DOHH2 (cell line): Measurements from ENCODE around the gene ZRANB3.

Experiments used
- H3F3A ChIP-seq: fragments of 200-600 bp; sonication (generic), shearing (Covaris generic); 2 replicates; pipeline ENCODE4 v1.6.0; 2016; ENCODE audit warnings: antibody characterized with exemption, mild to moderate bottlenecking; ENCODE audit not compliant: control insufficient read depth, insufficient read depth
- H3K27ac ChIP-seq: fragments of 200-600 bp; sonication (generic); 2 replicates; pipeline ENCODE4 v1.5.1; 2014; ENCODE audit warnings: low read depth, mild to moderate bottlenecking, low read length, moderate library complexity
- H3K27me3 ChIP-seq: fragments of 200-600 bp; sonication (generic); 2 replicates; pipeline ENCODE4 v1.6.1; 2014; ENCODE audit warnings: mild to moderate bottlenecking, low read length, mixed read lengths; ENCODE audit not compliant: control insufficient read depth
- H3K36me3 ChIP-seq: fragments of 200-600 bp; sonication (generic); 2 replicates; pipeline ENCODE4 v1.6.1; 2014; ENCODE audit warnings: mild to moderate bottlenecking, low read length, moderate library complexity, mixed read lengths; ENCODE audit not compliant: control insufficient read depth
- H3K4me1 ChIP-seq: fragments of 200-600 bp; sonication (generic); 2 replicates; pipeline ENCODE4 v1.6.1; 2014; ENCODE audit warnings: mild to moderate bottlenecking, low read length, mixed read lengths; ENCODE audit not compliant: control insufficient read depth
- H3K4me2 ChIP-seq: fragments of 200-600 bp; sonication (generic); 2 replicates; pipeline ENCODE4 v1.6.0; 2014; ENCODE audit warnings: mild to moderate bottlenecking, low read length, moderate library complexity
- H3K4me3 ChIP-seq: fragments of 200-600 bp; sonication (generic); 2 replicates; pipeline ENCODE4 v1.5.1; 2014; ENCODE audit warnings: mild to moderate bottlenecking, low read length, mixed read lengths
- H3K79me2 ChIP-seq: fragments of 200-600 bp; sonication (generic); 2 replicates; pipeline ENCODE4 v1.6.1; 2014; ENCODE audit warnings: mild to moderate bottlenecking, low read length, mixed read lengths; ENCODE audit not compliant: control insufficient read depth
- H3K9me2 ChIP-seq: fragments of 200-600 bp; sonication (generic); replicated peaks from 2 replicates; pipeline ENCODE4 v1.6.1; 2014; ENCODE audit warnings: mild to moderate bottlenecking, low read length, mixed read lengths; ENCODE audit not compliant: control insufficient read depth
- H3K9me3 ChIP-seq: fragments of 200-600 bp; sonication (generic); 2 replicates; pipeline ENCODE4 v1.6.1; 2014; ENCODE audit warnings: antibody characterized with exemption, low read length, mixed read lengths; ENCODE audit not compliant: control insufficient read depth, insufficient read depth
- H4K20me1 ChIP-seq: fragments of 200-600 bp; sonication (generic); 2 replicates; pipeline ENCODE4 v1.6.0; 2014; ENCODE audit warnings: low read depth, mild to moderate bottlenecking, antibody characterized with exemption, low read length, moderate library complexity; ENCODE audit not compliant: control insufficient read depth, insufficient read depth
- EZH2phosphoT487 ChIP-seq: fragments of 200-600 bp; sonication (generic); IDR thresholded peaks from 2 replicates; pipeline ENCODE4 v1.6.1; 2017; ENCODE audit warnings: borderline replicate concordance, mild to moderate bottlenecking, antibody characterized with exemption, low read length, moderate library complexity, mixed read lengths
- TF ChIP-seq, protein P1 (sequence below): fragments of 200-600 bp; sonication (generic); IDR thresholded peaks from one replicate; pipeline ENCODE4 v1.5.1; 2014; ENCODE audit warnings: antibody characterized with exemption, mild to moderate bottlenecking, low read depth, low read length; ENCODE audit not compliant: poor library complexity, severe bottlenecking

ZRANB3 gene

DNA sequence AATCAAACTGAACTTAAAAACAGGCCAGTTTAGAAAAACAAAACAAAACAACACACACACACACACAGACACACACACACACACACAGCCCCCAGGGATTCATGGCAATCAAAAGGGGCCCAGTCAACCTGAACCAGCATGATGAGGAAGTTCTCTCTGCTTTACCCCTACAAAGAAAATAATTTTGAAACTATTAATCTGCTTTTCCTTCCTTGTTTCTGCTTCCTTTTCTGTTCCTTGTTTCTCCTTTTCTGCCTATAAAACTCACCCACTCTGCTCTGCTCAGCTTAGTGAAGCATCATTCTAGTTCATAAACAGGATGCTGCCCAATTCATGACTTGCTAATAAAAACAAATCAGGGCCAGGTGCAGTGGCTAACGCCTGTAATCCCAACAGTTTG is 275.8 kb downstream of the ZRANB3 start:
- peak overlapping the region; percentile 74 for H3K4me2 ChIP-seq

DNA sequence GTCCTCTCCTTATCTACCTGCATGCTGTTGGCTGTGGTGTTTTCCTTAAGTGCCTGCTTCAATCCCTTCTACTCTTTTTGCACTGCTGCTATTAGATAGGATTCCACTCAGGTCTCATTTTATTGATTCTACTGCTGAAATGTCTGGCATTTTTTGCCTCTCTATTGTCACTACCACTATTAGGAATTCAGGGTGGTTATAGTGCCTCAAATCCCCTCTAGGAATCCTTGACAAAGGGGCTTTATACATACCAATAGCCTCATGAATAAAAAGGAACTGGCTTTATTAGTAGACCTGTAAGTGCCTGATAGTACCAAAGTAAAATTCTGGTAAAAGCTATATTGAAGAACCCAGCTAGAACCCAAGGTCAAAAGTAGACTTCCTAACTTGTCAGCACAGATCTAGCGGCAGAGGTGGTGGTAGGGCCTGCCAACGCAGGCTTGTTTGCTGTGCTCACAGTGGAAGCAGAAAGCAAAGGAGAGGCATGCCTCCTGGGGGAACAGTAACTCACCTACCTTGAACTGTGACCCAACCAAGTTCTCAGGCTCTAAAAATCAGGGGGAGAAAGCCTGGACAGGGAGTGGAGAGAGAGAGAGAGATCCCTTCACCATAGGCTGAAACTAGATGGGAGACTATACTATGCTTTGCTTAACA is 278.1 kb downstream of the ZRANB3 start:
- Histone ChIP-seq H3K9me3 (peaks cover 13% of the 10 kb centered on the region), H3K27ac (peak overlapping the region; percentile 99; the same call in 1 of the 2 replicates), H4K20me1 (no peaks in the 10 kb centered on the region), H3K4me3 (no peak overlapping the region), H3K9me2 (no peaks in the 10 kb centered on the region), H3K79me2 (no peaks in the 10 kb centered on the region), H3K27me3 (no peaks in the 10 kb centered on the region), H3K4me2 (0 out of 2 replicates have a peak overlapping the region, but pooled peaks have one; percentile 74), H3K4me1 (peaks cover 71% of the 10 kb centered on the region), H3K36me3 (peaks cover 23% of the 10 kb centered on the region), H3F3A (peaks cover 11% of the 10 kb centered on the region)
- TF ChIP-seq EZH2phosphoT487 = no peak
- TF ChIP-seq, protein P1, sequence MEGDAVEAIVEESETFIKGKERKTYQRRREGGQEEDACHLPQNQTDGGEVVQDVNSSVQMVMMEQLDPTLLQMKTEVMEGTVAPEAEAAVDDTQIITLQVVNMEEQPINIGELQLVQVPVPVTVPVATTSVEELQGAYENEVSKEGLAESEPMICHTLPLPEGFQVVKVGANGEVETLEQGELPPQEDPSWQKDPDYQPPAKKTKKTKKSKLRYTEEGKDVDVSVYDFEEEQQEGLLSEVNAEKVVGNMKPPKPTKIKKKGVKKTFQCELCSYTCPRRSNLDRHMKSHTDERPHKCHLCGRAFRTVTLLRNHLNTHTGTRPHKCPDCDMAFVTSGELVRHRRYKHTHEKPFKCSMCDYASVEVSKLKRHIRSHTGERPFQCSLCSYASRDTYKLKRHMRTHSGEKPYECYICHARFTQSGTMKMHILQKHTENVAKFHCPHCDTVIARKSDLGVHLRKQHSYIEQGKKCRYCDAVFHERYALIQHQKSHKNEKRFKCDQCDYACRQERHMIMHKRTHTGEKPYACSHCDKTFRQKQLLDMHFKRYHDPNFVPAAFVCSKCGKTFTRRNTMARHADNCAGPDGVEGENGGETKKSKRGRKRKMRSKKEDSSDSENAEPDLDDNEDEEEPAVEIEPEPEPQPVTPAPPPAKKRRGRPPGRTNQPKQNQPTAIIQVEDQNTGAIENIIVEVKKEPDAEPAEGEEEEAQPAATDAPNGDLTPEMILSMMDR = no peak

More for the DNA sequence above, 275.8 kb downstream of the ZRANB3 start:
- H3K79me2 ChIP-seq = no peaks in the 10 kb centered on the region
- H3K27me3 ChIP-seq = no peaks in the 10 kb centered on the region
- H4K20me1 ChIP-seq = no peaks in the 10 kb centered on the region
- H3K27ac ChIP-seq = peak overlapping the region; percentile 99
- H3F3A ChIP-seq = peaks cover 11% of the 10 kb centered on the region
- TF ChIP-seq, protein P1 = no peak
- no peak for TF ChIP-seq EZH2phosphoT487
- peaks cover 19% of the 10 kb centered on the region for H3K36me3 ChIP-seq
- H3K9me2 ChIP-seq = no peaks in the 10 kb centered on the region
- H3K4me3 ChIP-seq = peak overlapping the region; percentile 59
- H3K9me3 ChIP-seq = peaks cover 7% of the 10 kb centered on the region
- peaks cover 67% of the 10 kb centered on the region for H3K4me1 ChIP-seq

DNA sequence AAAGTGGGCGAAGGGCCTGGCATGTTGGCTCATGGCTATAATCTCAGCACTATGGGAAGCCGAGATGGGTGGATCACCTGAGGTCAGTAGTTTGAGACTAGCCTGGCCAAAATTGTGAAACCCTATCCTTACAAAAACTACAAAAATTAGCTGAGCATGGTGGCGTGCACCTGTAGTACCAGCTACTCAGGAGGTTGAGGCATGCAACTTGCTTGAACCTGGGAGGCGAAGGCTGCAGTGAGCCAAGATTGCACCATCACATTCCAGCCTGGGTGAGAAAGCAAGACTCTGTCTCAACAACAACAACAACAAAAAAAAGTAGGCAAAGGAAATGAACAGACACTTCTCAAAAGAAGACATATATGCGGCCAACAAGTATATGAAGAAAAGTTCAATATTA is 282.4 kb downstream of the ZRANB3 start:
- Histone ChIP-seq H3K27me3 (no peaks in the 10 kb centered on the region), H3K27ac (no peak overlapping the region), H3F3A (no peaks in the 10 kb centered on the region), H3K4me1 (peaks cover 34% of the 10 kb centered on the region), H3K9me3 (peaks cover 13% of the 10 kb centered on the region), H3K79me2 (no peaks in the 10 kb centered on the region), H3K9me2 (no peaks in the 10 kb centered on the region), H4K20me1 (no peaks in the 10 kb centered on the region), H3K4me2 (no peak overlapping the region), H3K4me3 (no peak overlapping the region), H3K36me3 (peaks cover 17% of the 10 kb centered on the region)
- TF ChIP-seq EZH2phosphoT487 = no peak

DNA sequence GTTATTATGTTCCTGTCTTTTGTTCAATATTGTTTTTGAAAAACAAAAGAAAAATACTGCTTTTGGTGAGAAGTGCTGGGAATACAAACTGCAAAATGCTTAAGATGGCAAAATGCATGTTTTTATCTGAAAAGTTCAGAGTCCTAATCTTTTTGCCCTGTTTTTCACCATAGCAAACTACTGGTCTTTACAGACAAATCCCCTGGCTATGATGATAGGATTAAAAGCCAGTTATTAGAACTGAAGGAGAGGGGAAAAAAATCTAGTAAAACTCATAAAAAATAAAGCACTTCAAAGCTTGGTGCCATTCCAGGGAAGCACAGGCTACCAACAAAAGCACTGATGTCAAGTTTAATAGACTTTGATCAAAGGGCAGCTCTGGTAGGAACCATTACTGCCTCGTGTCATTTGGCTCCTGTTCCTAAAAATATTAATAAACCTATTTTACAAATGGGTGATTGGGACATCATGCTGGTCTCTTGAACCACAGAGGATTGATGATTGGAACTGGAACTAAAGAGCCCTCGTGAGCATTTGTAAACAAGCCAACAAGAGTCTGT is 284.2 kb downstream of the ZRANB3 start:
- Histone ChIP-seq H3K4me2 (no peak overlapping the region), H3K36me3 (peaks cover 10% of the 10 kb centered on the region; the same call in 1 of the 2 replicates), H3K27me3 (no peaks in the 10 kb centered on the region), H3K4me3 (no peak overlapping the region), H3K27ac (no peak overlapping the region), H4K20me1 (no peaks in the 10 kb centered on the region), H3K4me1 (peaks cover 21% of the 10 kb centered on the region), H3K9me2 (no peaks in the 10 kb centered on the region), H3K79me2 (no peaks in the 10 kb centered on the region), H3F3A (no peaks in the 10 kb centered on the region), H3K9me3 (peaks cover 13% of the 10 kb centered on the region)
- TF ChIP-seq, protein P1 = no peak
- no peak for TF ChIP-seq EZH2phosphoT487
